Measurements from ENCODE around the gene AFF1.

Gene AFF1

GRCh38 chr4:86919561-86920223 is 15.1 kb upstream of the AFF1 start:
- DNase-seq (ENCODE audit: low spot score): no peak

GRCh38 chr4:86921608-86922252 is 13.1 kb upstream of the AFF1 start:
- DNase-seq (ENCODE audit: low spot score): no peak

DNA sequence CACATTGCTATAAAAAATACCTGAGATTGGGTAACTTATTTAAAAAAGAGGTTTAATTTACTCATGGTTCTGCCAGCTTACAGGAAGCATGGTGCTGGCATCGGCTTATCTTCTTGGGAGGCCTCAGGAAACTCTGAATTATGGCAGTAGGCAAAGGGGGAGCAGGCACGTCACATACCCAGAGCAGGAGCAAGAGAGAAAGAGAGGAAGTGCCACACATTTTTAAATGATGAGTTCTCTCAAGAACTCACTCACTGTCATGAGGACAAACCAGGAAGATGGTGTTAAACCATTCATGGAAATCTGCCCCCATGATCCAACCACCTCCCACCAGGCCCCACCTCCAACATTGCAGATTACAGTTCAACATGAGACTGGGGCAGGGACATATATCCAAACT is 10.0 kb upstream of the AFF1 start:
- peak; percentile 31 for DNase-seq (ENCODE audit: low spot score)

DNA sequence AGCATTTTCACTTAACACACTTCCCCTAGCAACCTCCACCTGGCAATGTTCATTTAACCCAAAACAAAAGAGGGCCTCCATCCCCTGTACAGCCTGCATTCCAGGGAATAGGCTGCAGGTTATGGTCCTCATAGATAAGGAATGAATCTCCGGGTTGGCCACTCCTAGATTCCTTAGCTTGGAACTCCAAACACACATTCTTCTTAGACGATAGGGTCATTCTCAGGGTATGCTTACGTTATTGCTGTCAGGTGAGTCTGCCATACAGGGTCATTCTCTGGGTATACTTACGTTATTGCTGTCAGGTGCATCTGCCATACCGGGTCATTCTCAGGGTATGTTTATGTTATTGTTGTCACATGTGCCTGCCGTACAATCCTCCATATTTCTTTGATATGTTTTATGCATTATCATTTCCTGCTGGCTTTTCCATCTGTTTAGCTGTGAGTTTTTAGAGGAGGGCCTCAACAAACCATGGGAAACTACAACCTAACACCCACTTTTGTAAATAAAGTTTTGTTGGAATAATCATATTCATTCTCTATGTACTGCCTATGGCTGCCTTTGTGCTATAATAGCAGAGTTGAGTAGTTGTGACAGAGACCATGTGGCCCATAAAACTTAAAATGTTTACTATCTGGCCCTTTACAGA is 8.2 kb upstream of the AFF1 start:
- no peak for DNase-seq (ENCODE audit: low spot score)

DNA sequence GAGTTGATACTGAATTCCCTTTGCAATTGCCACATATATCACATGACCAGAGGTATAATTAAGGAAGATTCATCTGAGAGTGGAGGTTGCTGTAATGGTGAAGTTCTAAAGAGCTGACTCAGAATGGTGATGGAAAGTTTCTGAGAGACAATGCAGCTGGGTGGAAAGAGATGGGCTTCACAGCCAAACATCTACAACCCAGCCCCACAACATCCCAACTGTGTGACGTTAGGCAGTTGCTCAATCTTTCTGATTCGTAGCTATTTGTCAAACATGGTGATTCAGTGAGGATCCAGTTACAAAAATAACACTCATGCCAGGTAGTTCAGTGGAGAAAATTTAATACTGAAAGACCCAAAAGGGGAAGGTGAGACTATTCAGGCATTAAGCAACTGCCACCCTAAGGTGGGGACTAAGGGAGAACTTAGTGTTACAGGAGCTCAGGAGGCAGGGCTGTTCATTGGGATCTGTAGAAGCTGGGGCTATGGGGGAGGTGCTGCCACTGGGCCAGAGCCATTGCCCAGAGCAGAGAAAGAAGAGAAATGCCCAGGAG is 6.9 kb upstream of the AFF1 start:
- peak; percentile 89 for DNase-seq (ENCODE audit: low spot score)

DNA sequence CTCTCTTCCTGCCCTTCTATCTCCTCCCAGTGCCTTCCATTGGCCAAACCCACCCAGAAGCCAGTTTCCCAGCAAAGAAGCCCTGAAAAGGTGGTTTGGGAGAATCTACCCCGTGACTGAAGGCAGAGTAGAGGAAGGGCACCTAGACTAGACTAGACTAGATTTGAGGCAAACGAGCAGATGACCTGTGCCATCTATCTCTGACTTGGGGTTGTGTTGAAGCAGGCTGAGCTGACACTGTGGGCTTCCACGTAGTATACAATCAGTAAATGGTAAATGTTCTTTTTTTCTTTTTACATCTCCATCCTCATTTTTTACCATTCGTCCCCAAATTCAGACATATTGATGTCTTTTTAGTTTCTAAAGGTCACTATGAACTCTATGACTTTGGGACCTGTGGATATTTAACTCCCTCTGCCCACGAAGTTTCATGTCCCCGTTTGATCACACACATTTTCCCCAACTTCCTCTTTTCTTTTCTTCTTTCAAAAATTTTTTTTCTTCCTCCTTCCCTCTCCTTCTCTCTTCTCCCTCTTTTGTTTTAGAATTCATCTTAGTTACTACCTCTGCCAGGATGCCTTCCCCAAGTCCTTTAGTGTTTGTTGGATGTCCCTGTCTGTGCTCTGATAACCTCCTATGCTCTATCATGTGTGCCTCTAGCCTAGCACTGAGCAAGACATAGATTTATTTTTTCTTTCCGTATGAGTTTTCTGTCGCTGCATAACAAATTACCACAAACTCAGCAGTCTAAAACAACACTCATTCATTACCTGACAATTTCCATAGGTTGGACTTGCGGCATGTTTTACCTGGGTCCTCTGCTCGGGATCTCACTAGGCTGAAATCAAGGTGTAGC is 6.2 kb upstream of the AFF1 start:
- no peak for DNase-seq (ENCODE audit: low spot score)

GRCh38 chr4:86934147-86934770 is 552 bp upstream of the AFF1 start:
- DNase-seq (ENCODE audit: low spot score): no peak

GRCh38 chr4:86935566-86935852 is 698 bp downstream of the AFF1 start:
- DNase-seq (ENCODE audit: low spot score): peak; percentile 22

DNA sequence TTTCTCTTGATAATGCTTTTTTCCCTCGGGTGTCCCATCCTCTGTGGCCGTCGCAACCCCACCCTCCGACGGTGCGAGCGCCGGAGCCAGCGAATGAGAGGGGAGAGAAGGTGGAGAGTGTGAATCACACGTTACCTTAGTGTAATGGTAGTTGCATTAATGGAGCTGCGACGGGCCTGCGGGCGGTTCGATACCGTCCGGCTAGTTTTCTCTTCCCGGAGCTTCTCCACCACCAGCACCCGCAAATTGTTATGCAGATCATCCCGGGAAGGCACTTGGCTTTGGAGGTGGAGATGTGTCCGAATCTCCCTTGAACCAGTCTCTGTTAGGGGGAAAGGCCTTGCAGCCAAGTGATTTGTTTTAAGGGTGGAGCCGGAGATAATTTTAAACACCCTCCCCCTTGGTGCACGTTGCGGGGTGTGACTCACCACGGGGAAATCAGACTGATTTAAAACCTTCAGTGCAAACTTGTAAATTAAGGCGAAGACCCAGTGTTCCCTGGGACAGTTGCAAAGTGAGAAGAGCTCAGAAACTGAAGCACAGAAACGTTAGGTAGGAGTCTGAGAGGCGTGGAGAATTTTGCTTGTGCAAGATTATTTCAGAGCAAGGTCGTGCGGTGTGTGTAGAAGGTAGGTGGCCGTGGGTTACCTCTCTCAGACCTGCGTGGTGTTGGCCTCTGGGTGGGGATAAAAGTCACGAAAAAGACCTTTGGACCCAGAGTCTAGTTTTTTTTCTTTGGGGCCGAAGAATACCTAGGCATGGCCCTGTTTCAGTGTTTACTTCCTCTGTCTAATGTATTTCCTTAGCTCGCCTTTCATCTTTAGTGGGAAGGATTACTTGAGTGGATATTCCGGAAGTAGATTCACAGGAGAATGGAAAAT is 1.3 kb downstream of the AFF1 start:
- DNase-seq (ENCODE audit: low spot score): peak; percentile 79

DNA sequence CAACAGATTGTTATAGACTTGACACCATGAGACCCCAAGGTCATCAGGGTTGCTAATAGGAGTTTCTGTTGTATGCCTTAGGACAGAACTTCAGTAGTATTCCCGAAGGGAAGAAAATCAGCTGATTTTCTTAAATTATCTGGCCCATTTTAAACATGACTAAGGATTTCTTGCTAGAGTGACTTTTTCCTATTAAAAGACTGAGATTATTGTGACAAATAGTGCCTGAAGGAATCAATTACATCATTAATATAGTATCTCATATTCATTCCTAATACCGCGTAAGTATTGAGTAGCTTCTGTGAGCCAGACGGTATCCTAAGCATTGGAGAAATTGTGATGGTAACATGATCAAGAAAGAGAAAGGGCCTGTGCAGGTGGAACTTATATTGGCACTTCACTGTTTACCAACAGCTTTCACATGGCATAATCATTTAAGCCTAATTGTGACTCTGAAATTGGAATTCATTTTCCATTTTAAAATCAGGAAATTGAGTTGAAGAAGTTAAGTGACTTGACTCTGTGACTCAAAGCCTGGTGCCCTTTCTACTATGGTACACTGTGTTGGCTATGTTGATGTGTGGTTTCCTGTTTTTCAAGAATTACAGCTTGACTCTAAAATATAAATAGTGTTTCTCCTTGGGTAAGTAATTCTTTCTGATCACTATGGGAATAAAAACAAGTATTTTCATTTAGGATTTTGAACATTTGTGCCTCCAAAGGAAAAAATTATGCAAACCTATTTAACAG is 4.1 kb downstream of the AFF1 start:
- DNase-seq (ENCODE audit: low spot score): no peak

- peak; percentile 33 for DNase-seq (ENCODE audit: low spot score)
These were observed 5.1 kb downstream of the AFF1 start for GRCh38 chr4:86939729-86940575.

DNA sequence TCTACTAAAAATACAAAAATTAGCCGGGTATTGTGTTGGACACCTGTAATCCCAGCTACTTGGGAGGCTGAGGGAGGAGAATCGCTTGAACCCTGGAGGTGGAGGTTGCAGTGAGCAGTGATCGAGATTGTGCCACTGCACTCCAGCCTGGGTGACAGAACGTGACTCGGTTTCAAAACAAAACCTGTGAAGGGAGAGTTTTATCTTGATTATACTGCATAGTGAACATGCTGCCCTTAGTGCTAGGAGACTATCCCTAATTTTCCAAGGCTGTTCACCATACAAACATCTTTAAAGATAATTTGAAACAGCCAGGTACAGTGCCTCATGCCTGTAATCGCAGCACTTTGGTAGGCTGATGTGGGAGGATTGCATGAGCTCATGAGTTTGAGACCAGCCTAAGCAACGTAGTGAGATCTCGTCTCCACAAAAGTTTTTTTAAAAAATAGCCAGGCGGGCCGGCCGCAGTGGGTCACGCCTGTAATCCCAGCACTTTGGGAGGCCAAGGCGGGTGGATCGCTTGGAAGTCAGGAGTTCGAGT is 6.2 kb downstream of the AFF1 start:
- DNase-seq (ENCODE audit: low spot score): no peak

GRCh38 chr4:86942185-86942666 is 7.4 kb downstream of the AFF1 start:
- no peak for DNase-seq (ENCODE audit: low spot score)

DNA sequence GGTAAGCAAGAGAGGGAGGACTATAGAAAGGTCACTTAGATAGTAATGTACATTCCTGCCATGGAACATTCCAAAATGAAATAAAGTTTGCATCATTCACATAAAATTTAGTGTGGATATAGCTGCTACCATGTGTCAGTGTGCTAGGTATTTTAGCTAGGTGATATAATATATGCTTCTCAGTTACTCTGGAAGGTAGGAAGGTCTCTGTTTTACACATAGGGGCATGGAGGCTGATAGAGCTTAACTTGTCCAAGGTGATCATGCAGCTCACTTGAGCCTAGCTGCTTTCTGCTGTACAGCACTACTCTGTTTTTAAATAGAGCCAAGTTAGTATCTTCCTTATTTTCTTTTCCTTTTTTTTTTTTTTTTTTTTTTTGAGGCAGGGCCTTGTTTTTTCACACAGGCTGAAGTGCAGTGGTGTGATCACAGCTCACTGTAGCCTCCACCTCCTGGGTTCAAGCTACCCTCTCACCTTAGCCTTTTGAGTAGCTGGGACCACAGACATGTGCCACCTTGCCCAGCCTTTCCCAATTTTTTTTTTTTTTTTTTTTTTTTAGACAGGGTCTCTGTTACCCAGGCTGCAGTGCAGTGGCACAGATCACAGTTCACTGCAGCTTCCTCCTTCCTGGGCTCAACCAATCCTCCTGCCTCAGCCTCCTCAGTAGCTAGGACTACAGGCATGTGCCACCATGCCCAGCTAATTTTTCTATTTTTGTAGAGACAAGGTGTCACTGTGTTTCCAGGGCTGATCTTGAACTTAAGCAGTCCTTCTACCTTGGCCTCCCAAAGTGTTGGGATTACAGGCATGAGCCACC is 10.4 kb downstream of the AFF1 start:
- DNase-seq (ENCODE audit: low spot score): no peak

- no peak for DNase-seq (ENCODE audit: low spot score)
These were observed 12.2 kb downstream of the AFF1 start for GRCh38 chr4:86946868-86947500.

DNA sequence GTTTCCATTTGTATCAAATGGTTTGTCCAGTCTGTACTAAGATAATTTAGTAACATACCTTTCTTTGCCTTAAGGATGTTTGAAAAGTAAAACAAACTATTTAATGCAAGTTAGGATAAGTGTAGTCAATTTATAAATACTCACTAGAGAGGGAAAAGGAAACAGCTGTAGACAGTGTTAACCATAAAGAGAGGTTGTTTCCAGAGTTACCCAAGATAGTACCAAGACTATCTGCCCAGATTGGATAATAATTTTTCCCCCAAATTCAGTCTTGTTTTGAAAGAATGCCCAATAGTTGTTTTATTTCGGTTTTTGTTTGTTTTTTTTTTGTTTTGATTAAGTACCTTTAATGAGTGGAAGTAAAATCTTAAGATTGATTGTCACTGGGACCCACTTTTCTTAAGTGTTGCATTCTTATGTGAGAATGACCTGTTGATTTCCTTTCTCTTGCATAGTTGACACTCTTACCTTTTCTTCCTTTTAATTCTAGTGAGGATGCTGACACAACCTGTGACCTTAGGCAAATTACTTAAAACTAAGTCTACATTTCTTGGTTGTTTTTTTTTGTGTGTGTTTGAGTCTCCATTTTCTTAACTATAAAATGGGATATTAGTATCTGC is 12.8 kb downstream of the AFF1 start:
- no peak for DNase-seq (ENCODE audit: low spot score)

- DNase-seq (ENCODE audit: low spot score): no peak
These were observed 13.5 kb downstream of the AFF1 start for GRCh38 chr4:86948276-86948675.
